Measurements from ENCODE around the gene RAD51B.

The RAD51B gene

DNA sequence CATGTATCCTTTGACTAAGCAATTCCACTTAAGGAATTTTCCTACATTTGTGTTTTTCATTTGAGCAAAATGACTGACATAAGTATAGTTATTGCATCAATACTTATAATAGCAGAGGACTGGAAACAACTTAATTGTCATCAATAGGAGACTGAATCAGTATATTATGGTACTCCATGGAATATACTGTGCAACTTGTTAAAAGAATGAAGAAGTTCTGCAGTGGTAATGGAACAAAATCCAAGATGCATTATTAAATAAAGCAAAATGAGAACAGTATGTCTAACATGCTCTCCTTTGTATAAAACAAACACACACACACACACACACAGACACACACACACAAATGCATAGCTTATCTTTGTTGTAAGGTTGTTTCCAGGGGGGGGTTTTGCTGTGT is 303.1 kb downstream of the RAD51B start:
- TF ChIP-seq CTCF (IDR thresholded peaks at IDR 0.05; ENCODE audit: low read length, missing control alignments): no peak
- DNase-seq (ENCODE audit: low read depth): no peak
- no peak overlapping the region for H3K4me3 ChIP-seq (replicated peaks; ENCODE audit: low read depth, low read length)

GRCh38 chr14:68124050-68124449 is 304.5 kb downstream of the RAD51B start:
- no peak for TF ChIP-seq CTCF (IDR thresholded peaks at IDR 0.05; ENCODE audit: low read length, missing control alignments)
- no peak for DNase-seq (ENCODE audit: low read depth)
- no peak overlapping the region for H3K4me3 ChIP-seq (replicated peaks; ENCODE audit: low read depth, low read length)

- peak; percentile 82 for DNase-seq (ENCODE audit: low read depth)
Measured at GRCh38 chr14:68124979-68125731, 305.6 kb downstream of the RAD51B start.

GRCh38 chr14:68127166-68127565 is 307.6 kb downstream of the RAD51B start:
- no peak for TF ChIP-seq CTCF (IDR thresholded peaks at IDR 0.05; ENCODE audit: low read length, missing control alignments)
- no peak overlapping the region for H3K4me3 ChIP-seq (replicated peaks; ENCODE audit: low read depth, low read length)
- DNase-seq (ENCODE audit: low read depth): no peak

More at GRCh38 chr14:68124979-68125731, 305.6 kb downstream of the RAD51B start:
- no peak overlapping the region for H3K4me3 ChIP-seq (replicated peaks; ENCODE audit: low read depth, low read length)
- no peak for TF ChIP-seq CTCF (IDR thresholded peaks at IDR 0.05; ENCODE audit: low read length, missing control alignments)

GRCh38 chr14:68131907-68132306 is 312.3 kb downstream of the RAD51B start:
- no peak for TF ChIP-seq CTCF (IDR thresholded peaks at IDR 0.05; ENCODE audit: low read length, missing control alignments)
- no peak for DNase-seq (ENCODE audit: low read depth)
- no peak overlapping the region for H3K4me3 ChIP-seq (replicated peaks; ENCODE audit: low read depth, low read length)

DNA sequence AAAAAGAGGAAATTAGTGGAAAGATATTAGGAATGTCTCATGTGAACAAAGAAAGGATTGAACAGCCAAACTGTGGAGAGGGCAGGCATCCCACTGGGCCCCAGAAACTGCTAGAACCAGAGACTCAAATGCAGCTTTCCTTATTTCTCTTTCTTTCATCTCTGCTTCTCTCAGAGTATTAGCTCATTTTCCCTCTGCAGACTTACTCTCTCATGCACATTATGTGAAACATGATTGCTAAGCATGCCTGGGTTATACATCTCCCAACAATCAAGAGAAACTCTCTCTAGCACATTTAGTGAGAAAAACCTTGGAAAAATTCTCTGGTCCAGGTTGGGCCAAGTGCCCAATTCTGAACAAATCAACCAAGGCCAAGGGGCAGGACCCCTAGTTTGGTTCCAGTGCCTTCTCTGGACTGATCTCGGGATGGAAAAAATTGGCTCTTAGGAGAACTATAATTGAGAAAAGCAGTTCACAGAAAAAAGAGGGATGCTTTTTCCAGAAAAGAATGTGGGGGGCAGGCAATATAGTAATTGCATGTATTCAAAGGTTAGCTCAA is 313.1 kb downstream of the RAD51B start:
- H3K4me3 ChIP-seq (replicated peaks; ENCODE audit: low read depth, low read length): no peak overlapping the region
- TF ChIP-seq CTCF (IDR thresholded peaks at IDR 0.05; ENCODE audit: low read length, missing control alignments): no peak
- DNase-seq (ENCODE audit: low read depth): no peak

- TF ChIP-seq CTCF (IDR thresholded peaks at IDR 0.05; ENCODE audit: low read length, missing control alignments): no peak
- no peak for DNase-seq (ENCODE audit: low read depth)
- no peak overlapping the region for H3K4me3 ChIP-seq (replicated peaks; ENCODE audit: low read depth, low read length)
Measured at GRCh38 chr14:68133856-68134255, 314.3 kb downstream of the RAD51B start.
